ENCODE data around the gene TRMT1.

The TRMT1 gene

DNA sequence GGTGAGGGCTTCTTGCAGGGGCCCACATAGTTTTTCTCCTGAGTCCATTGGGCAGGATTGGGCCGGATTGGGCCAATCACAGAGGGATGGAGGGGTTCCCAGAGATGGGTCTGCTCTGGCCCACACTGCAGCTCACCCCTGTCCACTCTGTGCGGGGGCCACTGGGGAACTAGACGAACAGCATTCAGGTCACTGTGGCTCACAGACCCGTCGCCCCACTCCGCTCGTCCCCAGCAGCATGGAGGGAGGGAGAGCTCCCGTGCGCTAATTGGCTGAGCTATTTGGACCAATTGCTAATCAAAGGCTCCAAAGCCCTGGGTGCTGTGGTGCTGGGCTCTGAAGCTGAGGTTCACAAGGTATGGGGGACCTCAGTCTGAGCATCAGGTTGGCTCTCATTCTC, 12.8 kb upstream of the TRMT1 start:
- H3K4me3 ChIP-seq (ENCODE audit: control insufficient read depth, low read depth, low read length): no peak overlapping the region
- no peak for DNase-seq (ENCODE audit: low read depth)
- TF ChIP-seq, protein P1, sequence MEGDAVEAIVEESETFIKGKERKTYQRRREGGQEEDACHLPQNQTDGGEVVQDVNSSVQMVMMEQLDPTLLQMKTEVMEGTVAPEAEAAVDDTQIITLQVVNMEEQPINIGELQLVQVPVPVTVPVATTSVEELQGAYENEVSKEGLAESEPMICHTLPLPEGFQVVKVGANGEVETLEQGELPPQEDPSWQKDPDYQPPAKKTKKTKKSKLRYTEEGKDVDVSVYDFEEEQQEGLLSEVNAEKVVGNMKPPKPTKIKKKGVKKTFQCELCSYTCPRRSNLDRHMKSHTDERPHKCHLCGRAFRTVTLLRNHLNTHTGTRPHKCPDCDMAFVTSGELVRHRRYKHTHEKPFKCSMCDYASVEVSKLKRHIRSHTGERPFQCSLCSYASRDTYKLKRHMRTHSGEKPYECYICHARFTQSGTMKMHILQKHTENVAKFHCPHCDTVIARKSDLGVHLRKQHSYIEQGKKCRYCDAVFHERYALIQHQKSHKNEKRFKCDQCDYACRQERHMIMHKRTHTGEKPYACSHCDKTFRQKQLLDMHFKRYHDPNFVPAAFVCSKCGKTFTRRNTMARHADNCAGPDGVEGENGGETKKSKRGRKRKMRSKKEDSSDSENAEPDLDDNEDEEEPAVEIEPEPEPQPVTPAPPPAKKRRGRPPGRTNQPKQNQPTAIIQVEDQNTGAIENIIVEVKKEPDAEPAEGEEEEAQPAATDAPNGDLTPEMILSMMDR (IDR thresholded peaks at IDR 0.05; ENCODE audit: control insufficient read depth, insufficient read depth, low read depth, low read length, missing control alignments): no peak

DNA sequence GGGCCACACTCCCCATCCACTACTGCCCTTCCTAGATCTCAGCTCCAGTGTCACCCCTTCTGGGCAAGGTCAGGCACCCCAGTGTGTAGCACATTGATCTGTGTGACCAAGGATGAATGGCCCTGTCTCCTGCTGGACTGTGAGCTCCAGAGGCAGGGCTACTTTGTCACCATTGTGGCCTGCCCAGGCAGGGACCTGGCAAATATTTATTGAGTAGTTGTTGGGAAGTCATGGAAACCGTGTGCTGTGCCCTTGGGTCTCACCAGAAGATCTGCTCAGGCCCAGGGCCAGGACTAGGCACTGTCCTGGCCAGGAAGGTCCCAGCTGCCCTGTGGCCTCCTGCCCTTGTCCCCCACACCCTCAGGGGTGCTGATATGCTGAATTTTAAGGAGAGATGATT, 12.0 kb upstream of the TRMT1 start:
- TF ChIP-seq, protein P1 (IDR thresholded peaks at IDR 0.05; ENCODE audit: control insufficient read depth, insufficient read depth, low read depth, low read length, missing control alignments): no peak
- no peak for DNase-seq (ENCODE audit: low read depth)
- no peak overlapping the region for H3K4me3 ChIP-seq (ENCODE audit: control insufficient read depth, low read depth, low read length)

GRCh38 chr19:13127811-13128575, 11.5 kb upstream of the TRMT1 start:
- TF ChIP-seq, protein P1 (IDR thresholded peaks at IDR 0.05; ENCODE audit: control insufficient read depth, insufficient read depth, low read depth, low read length, missing control alignments): no peak
- no peak overlapping the region for H3K4me3 ChIP-seq (ENCODE audit: control insufficient read depth, low read depth, low read length)
- no peak for DNase-seq (ENCODE audit: low read depth)

DNA sequence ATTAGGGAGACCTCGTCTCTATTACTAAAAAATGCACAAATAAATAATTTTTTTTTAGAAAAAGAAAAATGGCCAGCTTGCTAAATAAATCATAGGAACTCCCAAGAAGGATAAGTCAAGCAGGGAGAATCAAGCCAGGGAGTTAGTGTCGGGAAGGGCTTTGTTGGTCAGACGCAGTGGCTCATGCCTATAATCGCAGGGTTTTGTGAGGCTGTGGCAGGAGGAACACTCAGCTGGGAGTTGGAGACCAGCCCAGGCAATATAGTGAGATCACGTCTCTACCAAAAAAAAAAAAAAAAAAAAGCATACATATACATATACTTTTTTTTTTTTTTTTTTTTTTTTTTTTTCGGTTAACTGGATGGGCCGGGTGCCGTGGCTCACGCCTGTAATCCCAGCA, 10.5 kb upstream of the TRMT1 start:
- TF ChIP-seq, protein P1 (IDR thresholded peaks at IDR 0.05; ENCODE audit: control insufficient read depth, insufficient read depth, low read depth, low read length, missing control alignments): no peak
- H3K4me3 ChIP-seq (ENCODE audit: control insufficient read depth, low read depth, low read length): no peak overlapping the region
- DNase-seq (ENCODE audit: low read depth): no peak

DNA sequence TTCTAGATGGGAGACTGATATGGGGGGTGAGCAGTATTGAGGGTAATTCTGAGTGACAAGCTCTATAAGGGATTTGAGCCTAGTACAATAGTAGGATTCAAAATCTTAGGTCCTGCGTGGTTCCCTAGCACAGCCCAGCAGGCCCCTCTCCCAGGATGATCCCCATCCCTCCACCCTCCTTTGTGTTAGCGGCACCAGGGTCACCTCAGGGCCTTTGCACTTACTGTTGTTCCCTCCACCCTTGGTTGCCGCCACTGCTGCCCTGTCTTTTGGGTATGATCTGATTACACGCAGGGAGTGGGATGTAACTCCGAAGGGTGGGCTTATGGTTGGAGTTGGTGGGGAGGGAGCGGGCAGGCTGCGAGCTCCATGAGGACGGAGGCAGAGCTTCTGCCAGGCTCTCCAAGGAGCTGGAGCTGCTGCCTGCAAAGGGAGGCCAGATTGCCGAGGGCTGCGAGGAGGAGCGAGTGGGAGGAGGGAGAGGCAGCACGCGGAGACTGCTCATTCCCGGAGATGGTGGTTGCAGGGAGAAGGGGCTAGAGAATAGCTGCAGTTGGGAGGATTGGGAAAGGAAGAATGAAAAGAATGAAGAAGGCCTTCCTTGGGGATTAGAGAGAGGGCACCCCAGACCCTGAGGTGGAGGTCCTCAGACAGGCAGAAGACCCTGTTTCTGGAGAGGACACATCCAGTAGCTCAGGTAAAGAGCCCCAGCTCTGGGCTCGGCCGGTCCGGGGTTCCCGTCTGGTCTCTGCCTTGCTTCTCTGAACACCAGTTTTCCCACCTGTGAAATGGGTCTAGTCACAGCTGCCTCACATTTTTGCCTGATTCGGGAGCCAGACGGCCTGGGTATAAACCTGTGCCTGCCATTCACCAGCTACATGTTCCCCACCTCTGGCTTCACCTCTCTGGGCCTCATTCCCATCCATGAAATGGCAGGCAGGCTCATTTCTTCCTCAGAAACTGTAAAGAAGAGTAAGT, 6.7 kb upstream of the TRMT1 start:
- no peak for DNase-seq (ENCODE audit: low read depth)
- TF ChIP-seq, protein P1 (IDR thresholded peaks at IDR 0.05; ENCODE audit: control insufficient read depth, insufficient read depth, low read depth, low read length, missing control alignments): no peak
- no peak overlapping the region for H3K4me3 ChIP-seq (ENCODE audit: control insufficient read depth, low read depth, low read length)

GRCh38 chr19:13122275-13122878, 5.8 kb upstream of the TRMT1 start:
- no peak for DNase-seq (ENCODE audit: low read depth)
- no peak overlapping the region for H3K4me3 ChIP-seq (ENCODE audit: control insufficient read depth, low read depth, low read length)
- TF ChIP-seq, protein P1 (IDR thresholded peaks at IDR 0.05; ENCODE audit: control insufficient read depth, insufficient read depth, low read depth, low read length, missing control alignments): no peak
